NCI-H2029 (cell line): ENCODE data around the gene TAF1A.

Experiments used
- DNase-seq: peaks from one replicate; lab custom pipeline; 2025; lab: John Stamatoyannopoulos, UW

TAF1A gene

DNA sequence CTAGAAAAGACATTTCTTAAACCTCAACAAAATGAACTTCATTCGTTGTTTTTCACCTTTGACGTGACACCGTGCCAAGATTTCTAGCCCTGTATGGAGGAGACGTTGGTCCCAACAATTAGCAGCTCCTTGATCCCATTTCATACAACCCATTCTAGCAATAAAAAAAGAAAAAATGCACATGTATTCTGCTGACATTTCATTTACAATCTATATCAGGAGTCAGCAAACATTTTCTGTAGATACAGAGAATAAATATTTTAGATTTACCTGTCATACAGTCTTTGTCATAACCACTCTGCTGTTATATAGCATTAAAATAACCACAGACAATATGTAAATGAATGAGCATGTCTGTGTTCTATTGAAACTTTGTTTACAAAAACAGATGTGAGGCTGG is 7.0 kb upstream of the TAF1A start:
- no peak for DNase-seq

DNA sequence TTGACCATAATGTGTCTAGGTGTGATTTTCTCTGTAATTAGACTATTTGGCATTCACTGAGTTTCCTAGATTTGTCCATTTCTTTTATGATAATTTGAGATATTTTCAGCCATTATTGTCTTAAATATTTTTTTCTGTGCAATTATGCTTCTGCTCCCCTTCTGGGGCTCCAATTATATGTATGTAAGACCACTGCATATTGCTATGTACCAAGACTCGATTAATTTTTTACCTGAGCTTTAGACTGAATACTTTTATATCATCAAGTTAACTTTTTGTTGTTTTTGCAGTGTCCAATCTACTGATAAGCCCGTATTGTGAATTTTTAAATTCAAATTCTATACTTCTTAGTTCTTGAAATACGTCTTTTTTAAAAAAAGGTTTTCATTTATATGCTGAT is 5.1 kb upstream of the TAF1A start:
- no peak for DNase-seq

DNA sequence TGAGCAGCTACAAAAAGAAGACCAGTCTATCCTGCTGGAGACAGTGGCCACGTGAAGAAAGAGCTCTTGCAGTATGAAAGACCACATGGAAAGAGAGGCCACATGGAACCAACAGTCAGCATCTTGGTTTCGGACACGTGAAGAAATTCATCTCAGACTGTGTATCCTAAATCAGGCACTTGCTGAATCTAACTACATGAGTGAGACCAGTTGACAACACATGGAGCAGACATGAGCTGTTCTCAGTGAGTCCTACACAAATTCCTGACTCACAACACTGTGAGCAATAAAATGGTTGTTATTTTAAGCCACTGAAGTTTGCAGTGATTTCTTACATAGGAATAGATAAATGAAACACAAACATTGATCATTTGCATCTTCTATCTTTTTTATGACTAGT is 2.4 kb upstream of the TAF1A start:
- no peak for DNase-seq

DNA sequence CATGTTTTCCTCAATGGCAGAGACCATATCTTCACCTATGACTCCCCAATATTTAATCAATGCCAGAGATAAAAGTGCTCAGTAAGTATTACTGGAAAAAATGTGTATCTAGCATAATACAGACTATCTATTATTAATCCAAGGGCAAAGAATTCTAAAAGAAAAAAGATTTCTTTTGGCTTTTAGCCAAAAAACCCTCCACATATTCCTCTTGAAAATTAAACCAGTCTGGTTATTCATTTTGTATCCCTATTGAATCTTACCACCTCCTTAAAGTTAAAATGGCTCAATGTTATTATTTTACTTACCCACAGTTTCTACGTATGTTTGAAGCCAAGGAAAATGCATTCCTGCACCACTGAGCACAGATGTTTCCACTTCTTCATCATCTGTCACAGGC is 1.6 kb downstream of the TAF1A start:
- DNase-seq: no peak

DNA sequence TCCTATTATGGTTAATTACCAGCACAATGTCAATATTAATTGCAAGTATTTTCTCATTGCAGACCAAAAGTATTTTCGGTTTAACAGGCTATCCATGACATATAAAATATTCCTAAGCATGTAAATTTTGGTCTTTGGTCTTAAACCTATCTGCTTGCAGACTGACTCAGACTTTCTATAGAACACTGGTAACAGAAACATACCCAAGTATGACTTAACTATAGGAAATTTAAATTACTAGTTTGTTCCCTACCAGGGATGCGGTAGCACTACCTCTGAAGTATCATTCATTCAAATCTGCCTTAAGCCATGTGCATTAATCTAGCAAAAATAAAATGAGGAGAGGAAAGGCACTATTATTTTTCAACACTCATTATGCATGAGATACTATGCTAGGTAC is 2.9 kb downstream of the TAF1A start:
- no peak for DNase-seq

DNA sequence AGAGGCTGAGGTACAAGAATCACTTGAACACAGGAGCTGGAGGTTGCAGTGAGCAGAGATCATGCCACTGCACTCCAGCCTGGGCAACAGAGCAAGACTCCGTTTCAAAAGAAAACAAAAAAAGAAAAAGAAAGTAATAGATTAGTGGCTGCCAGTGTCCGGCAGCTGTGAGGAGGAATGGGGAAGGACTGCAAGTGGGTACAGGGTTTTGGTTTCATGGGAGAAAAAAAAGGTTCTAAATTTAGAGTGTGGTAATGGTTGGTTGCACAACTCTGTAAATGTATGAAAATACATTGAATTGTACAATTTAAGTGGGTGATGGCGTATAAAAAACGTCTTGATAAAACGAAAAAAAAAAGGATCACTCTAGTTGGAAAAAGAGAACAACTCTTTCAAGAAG is 6.7 kb downstream of the TAF1A start:
- DNase-seq: no peak

DNA sequence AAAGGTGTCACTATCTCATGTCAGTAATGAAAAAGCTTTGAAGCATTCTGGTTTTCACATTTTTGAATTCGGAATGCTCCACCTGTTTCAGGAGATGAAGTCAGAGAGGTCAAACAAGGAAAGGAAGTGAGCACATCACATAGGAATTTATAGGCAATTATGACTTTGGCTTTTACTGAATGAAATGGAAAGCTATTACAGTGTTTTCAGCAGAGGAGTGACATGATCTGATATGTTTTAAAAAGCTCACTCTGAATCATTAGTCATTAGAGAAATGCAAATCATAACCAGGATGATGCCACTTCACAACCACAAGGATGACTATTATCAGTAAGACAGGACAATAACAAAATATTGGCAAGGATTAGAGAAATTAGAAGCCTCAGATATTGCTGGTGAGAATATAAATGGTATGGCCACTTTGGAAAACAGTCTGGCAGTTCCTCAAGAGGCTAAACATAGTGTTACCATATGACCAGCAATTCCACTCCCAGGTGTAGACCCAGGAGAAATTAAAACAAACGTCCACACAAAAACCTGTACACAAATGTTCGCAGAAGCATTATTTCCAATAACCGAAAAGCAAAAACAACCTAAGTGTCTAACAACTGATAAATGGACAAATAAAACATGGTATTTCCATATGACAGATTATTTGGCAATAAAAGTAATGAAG is 7.5 kb downstream of the TAF1A start:
- DNase-seq: peak; percentile 21

DNA sequence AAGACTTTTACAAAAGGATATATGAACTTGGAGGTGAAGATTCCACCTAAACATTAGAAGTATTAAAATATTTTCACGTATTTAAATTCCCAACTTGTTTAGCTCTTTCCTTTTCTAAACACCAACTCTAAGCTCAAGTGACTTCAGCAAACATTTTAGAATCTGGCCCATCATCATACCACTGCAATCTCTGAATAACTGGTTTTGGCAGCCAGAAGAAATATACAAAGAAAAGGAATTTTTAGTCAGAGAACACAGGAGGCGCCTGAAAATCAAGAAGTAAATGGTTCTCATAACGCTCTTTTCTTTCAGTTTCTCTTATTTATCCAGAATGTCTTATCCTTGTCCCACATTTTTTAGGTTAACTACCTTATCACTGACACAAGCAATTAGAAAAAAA is 10.4 kb downstream of the TAF1A start:
- no peak for DNase-seq

DNA sequence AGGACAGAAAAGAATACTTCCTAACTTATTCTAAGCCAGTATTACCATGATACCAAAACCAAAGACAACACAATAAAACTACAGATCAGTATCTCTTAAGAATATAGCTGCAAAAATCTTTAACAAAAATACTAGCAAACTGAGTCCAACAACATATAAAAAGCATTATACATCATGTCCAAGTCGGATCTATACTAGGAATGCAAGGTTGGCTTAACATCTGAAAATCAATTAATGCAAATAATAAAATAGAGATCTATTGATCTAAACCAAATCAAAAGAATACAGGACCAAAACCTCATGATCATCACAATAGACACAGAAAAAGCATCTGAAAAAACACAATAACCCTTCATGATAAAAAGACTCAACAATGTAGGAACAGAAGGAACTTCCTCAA is 18.9 kb downstream of the TAF1A start:
- DNase-seq: no peak

DNA sequence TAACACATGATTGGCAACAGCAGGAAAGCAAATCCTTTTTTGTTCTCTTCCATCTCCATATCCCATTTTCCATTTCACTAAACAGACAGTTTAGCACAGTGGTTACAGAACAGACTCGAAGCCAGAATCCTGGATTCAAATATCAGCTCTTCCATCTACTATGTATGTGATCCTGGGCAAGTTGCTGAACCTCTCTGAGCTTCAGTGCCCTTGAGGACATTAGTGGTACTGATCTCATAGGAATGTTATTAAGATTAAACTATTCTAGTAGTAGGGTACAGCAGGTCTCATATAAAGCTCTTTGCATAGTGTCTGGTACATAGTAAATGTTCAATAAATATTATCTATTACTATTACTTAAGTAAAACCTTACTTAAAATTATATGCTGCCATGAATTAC is 28.1 kb downstream of the TAF1A start:
- no peak for DNase-seq

DNA sequence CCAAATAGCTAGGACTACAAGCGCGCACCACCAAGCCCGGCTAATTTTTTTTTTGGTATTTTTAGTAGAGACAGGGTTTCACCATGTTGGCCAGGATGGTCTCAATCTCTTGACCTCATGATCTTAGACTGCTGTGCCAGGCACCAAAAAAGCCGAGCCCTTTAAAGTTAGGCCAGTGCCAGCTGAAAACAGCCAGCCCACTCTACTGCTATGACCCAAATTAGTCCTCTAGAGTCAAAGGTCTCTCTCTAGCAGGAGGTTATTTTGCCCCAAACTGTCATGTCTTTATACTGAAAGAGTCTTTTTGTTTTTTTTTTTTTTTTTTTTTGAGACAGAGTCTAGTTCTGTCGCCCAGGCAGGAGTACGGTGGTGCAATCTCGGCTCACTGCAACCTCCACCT is 32.2 kb downstream of the TAF1A start:
- no peak for DNase-seq

DNA sequence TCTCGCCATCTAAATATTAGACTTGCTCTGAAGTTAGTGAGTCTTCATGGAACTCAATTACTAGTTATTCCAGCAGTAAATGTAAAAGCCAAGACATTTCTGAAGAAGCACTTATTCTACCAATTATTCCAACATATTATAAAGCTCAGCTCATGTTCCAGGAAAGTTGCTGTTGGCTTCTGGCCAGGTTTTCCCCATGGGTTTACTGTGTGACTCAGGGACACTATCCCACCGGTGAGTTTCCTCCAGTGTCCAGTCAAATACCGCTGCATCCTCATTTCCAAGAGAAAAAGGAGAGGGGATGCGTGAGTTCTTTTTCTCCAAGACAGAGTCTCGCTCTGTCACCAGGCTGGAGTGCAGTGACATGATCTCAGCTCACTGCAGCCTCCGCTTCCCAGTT is 32.6 kb downstream of the TAF1A start:
- no peak for DNase-seq

DNA sequence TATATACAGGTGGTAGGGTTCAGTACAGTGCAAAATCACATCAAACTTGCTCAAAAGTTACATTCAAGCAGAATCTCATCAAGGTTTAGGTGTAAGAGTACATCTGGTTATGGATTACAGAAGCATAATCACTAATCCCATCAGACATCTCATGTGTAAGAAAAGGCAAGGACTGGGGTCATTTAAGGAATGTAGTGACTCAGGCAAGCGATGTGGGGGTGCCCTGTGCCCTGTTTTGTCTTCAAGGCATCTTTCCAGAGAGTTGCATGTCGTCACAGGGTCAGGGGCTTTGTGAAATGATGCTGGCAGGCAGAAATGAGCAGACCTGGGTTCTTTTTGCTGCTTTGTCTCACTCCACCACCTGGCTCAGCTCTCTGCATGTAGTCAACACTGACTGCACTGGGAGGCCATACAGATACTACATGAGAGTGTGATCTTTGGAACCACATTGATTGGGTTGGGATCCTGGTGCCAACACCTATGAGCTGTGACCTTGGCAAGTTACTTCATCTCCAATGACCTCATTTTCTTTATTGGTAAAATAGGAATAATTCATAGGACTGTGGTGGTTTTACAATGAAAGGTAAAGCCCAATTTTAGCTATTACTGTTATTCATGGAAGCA is 33.6 kb downstream of the TAF1A start:
- no peak for DNase-seq

DNA sequence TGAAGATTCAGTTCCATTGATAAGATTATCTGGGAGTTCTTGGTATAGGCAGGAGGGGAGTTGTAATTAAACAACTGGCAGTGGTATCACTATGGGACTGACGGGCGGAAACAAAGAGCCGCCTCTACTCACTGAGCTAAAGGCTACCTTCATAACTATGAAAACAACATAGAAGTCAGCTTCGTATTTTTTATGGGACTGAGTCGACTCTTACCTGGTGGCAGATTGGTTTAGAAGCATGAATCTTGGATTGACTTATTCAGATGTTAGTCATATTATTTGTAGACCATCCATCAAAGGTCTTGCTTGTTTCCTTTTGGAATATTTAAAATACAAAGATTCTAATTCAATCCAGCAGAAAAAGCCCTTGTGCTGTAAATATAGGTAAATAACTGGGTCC is 35.6 kb downstream of the TAF1A start:
- DNase-seq: no peak

DNA sequence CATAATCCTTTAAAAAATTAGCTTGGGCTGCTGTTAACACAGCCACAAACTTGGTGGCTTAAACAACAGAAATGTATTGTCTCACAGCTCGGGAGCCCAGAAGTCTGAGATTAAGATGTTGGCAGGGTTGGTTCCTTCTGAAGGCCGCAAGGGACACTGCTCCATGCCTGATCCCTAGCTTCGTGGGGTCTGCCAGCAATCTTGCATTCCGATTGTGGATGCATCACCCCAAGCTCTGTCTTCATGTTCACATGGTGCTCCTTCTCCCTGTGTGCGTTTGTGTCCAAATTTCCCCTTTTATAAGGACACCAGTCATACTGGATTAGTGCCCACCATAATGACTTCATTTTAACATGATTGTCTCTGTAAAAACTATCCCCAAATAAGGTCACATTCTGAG is 36.9 kb downstream of the TAF1A start:
- DNase-seq: no peak

DNA sequence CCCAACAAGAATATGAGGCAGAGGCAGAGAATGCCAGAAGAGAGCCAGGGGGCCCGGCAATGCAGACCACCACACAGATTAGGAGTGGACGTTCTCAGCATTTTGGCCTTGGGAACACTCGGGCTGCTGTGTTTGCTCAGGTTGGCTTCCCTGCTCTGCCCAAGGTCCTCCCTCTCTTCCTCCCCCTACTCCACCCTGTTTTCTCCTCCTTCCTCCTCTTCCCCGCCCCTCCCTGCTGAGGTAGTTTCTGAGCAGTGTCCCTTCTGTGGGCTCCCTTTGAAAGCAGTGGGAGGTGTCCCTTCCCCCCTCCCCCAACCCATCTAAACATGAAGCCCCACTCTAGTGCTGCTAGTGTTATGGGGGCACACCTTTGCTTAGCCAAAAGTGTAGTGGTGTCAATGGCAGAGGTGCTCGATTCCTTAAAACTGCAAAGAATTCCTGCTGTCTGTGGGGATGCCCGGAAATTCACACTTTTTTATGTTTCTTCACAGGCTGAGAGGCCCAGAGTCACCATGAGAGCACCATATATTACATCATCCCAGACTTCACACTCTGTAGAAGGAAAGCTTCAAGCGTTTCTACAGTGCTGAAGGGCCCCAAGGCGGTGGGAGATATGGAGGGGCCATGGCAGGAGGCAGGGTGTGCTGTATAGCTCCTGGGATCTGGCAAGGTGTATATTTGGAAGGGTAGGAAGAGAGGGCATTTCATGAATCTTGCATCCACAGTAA is 41.6 kb downstream of the TAF1A start, which contains the start of gene HHIPL2:
TSS of gene HHIPL2 (minus strand) at position 161 of the 728 bp plus-strand sequence. CDS start at position 101, 60 bp downstream.
- no peak for DNase-seq

DNA sequence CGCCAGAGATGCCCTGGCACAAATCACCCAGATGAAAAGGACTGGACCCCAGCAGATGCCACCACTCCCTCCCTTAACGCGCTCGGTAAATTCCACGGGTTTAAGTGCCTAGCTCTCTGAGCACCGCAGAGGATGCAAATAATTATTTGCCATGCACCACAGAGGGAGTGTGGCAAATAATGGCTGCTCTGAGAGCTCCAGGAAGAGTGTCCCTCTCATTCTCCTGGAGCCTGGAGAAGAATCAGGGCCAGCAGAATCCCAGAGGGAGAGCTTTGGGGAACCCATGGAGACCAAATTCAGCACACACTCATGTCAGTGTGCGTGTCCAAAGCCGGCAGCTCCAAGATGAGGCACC is 42.5 kb downstream of the TAF1A start:
- DNase-seq: no peak

DNA sequence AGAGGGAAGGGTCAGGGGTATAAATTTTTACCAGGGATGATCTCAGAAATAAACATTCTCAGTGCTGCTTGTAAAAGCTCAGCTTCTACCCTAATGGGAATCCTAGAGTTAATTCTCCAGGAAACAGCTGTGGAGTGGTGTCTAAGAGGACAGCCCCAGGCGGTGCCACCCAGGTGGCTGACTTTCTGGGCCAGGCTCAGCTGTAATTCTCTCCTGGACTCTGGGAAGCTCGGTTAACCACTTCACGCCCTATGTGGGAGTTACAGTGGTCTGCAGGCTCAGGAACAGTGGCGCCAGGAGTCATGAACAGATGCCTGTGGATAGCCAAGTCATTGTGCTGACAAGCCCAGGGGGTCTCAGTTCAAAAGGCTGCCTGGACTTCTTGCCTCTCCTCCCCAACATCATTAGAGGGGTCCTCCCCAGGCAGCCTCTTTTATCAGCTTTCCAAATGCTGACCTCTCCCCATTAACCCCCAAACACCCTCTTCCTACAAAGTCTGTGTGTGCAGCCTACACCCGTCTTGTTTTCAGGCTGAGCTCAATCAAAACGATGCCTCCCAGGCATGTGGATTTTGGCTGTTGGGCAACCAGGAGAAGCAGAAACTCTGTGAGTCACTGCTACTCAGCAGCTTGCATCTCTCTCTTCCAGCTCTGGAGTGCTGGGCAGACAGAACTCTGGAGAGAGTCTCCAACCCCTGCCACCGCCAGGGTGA is 43.0 kb downstream of the TAF1A start:
- DNase-seq: no peak

DNA sequence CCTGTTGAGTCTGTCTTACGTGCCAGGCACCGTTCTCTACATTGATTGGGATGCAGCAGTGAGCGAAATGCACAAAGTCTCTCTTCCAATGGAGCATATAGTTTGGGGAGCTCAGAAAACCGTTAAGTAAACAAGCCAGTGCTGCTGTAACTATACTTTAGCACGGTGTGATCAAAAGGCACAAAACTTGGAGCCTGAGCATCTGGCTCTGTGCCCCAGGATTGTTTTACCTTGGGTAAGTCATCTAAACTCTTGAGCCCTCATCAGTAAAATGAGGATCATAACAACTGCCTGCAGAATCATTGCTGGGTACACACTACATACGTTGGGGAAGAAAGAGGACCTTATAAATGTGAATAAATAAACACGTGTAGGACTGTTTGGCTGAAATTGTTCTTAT is 43.6 kb downstream of the TAF1A start:
- no peak for DNase-seq

DNA sequence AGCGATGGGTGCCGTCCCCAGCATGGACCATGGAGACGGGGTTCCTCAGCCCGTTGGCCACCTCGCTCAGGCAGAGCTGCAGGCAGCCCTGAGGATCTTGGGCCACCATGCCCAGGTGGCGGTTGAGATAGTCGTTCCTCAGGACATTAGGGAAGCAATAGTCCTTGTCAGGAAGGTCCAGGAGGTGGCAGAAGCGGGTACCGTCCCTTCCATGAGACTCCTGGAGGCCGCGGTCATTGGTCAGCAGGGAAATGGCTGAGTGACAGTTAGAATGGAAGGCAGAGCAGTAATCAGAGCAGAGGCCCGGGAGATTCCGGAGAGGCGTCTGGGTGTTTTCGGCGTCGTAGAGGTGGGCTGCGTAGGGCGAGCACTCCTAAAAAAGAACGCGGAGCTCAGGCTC is 45.9 kb downstream of the TAF1A start:
- no peak for DNase-seq

DNA sequence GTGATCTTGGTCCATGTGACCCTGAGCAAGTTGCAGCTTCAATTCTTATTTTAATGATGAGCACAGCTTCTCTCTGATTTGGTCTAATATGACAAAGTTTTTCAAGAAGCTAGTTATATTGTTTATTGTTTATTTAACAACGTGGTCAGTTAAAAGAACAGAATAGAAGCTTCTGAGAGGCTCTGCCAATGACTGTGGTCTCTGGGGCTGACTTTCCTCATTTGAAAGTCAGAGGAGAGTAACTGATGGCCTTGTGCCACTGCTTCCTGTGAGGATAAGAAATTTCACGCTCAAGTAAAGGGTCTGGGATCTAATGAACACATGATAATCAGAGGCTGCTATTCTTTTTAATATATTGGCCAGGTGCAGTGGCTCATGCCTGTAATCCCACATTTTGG is 49.1 kb downstream of the TAF1A start:
- DNase-seq: no peak

DNA sequence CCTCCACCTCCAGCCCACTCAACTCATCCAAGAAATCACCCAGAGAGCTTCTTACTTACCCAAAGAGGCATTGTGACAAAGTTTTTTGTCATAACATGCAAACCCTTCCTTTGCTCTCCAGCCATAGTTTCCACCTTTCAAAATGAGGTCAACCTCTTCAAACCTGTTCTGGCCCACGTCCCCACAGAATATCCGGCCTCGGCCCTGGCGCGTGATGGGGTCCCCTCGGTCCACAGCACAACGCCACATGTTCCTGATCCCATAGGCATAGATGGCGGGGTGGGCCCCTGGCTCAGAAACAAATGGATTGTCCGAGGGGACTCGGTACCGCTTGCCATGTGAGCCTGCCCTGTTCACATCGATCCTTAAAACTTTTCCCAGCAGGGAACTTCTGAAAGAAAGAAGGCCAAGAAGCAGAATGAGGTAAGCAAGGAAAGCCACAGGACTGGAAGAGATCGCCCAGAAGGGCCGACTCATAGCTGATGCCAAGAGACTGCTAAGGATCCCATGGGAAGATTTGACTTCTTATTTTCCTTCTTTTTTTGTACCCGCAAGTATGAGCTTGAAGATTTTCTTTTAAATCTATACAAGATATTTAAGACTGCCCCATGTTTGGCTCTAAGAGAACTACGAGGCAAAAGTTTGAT is 49.7 kb downstream of the TAF1A start:
- no peak for DNase-seq
